PFSK-1 (cell line): ENCODE results near the gene SELENOF.

ENCODE experiments used
- POLR2AphosphoS5 ChIP-seq: IDR thresholded peaks from 2 replicates; pipeline ENCODE4 v1.6.1; 2012; ENCODE audit warnings: low read depth, mild to moderate bottlenecking, control low read depth, low read length, moderate library complexity
- REST ChIP-seq, 2 experiments: IDR thresholded peaks; 2 replicates each; pipeline versions ENCODE4 v1.6.1 to v1.8.0; 2011 to 2012; ENCODE audit warnings: low read depth in 2 of 2, low read length in 2 of 2, control low read depth in 1 of 2, inconsistent platforms in 1 of 2, mild to moderate bottlenecking in 1 of 2, moderate library complexity in 1 of 2; ENCODE audit not compliant: insufficient read depth in 1 of 2

- TF ChIP-seq REST (IDR thresholded peaks at IDR 0.05; ENCODE audit: insufficient read depth in 1 of 2, low read depth in 2 of 2, low read length in 2 of 2) (no peak), POLR2AphosphoS5 (no peak)
Observed at GRCh38 chr1:86906419-86906818, 7.5 kb downstream of the SELENOF start.
